Urinary bladder (tissue), 4 donors: ENCODE data around the gene INTU. TPM values are rescaled to one million over a fixed set of nuclear protein-coding genes. Genes with fewer than 3 reads are reported as not detected.
"Not testable (repeated sequence)": the region's sequence is repeated elsewhere in the genome, so short reads cannot be mapped to it uniquely, and the experiment has no call there.

Source experiments
- DNase-seq: peaks from one replicate; pipeline ENCODE4 v3.0.0-alpha.2; 2015; ENCODE audit errors: extremely low spot score
- H3K27ac ChIP-seq: one replicate; pipeline ENCODE4 v1.5.1; 2013; ENCODE audit warnings: low read depth, mild to moderate bottlenecking, moderate library complexity
- H3K36me3 ChIP-seq: one replicate; pipeline ENCODE4 v1.6.1; 2013; ENCODE audit warnings: mild to moderate bottlenecking, moderate library complexity; ENCODE audit not compliant: insufficient read depth
- H3K4me1 ChIP-seq: one replicate; pipeline ENCODE4 v1.6.1; 2013; ENCODE audit warnings: mild to moderate bottlenecking, moderate library complexity; ENCODE audit not compliant: insufficient read depth
- H3K4me3 ChIP-seq: one replicate; pipeline ENCODE4 v1.5.1; 2013; ENCODE audit warnings: low read depth, low read length
- WGBS: extraction: QIAGEN DNeasy Blood & Tissue Kit; methylation state at CpG from one replicate; pipeline ENCODE4 v1.1.7; 2013; 5-methylcytosine and 5-hydroxymethylcytosine counted together
- polyA plus RNA-seq: library from polyadenylated mRNA; stranded (reverse); fragments of 200-250 nt; gene quantifications from one replicate; pipeline ENCODE4 v1.2.3, GENCODE V29; 2013
- total RNA-seq: library from RNA; depleted of rRNA; stranded (reverse); fragments of >200 nt; gene quantifications from one replicate; pipeline ENCODE4 v1.2.3, GENCODE V29; 2014
- donor health status: healthy with polysubstance abuse.
- donor health status: healthy.

INTU gene
- total and polyA plus RNA-seq, 2 donors: 3.1 to 33.6 TPM

- H3K27ac ChIP-seq: no peak overlapping the region
- no peaks in the 10 kb centered on the region for H3K36me3 ChIP-seq
- no peaks in the 10 kb centered on the region for H3K4me1 ChIP-seq
- 1% methylated on average over 81 of the region's 81 CpGs for WGBS
- H3K4me3 ChIP-seq: peak overlapping the region; percentile 54
- DNase-seq: peak; percentile 5
These were observed 9.6 kb upstream of the INTU start for GRCh38 chr4:127622921-127623796.

- no peak for DNase-seq
- 13% methylated on average over 7 of the region's 7 CpGs for WGBS
- H3K4me3 ChIP-seq: peak overlapping the region; percentile 54
- no peaks in the 10 kb centered on the region for H3K4me1 ChIP-seq
- no peaks in the 10 kb centered on the region for H3K36me3 ChIP-seq
- H3K27ac ChIP-seq: no peak overlapping the region
These were observed 9.0 kb upstream of the INTU start for GRCh38 chr4:127623797-127624083.

DNA sequence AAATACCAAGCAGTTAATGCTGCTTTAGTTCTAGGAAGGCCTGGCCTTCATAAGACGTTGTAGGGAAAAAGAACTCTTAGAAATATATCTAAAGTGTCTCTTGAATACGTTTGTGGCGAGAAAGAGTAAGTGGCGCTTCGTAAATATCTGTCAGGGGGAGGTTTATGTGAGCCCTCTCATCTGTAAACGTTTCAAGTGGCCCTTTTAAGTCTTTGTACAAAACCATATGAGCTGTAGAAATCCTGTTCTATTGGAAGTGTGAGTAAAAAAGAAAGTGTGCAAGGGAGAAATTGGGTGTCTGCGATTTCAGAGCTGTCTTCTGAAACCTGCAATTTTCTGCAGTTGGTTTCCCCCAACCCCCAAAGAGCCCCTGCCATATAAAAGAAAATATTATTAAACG is 8.6 kb upstream of the INTU start:
- H3K4me3 ChIP-seq: no peak overlapping the region
- WGBS: 58% methylated on average over 8 of the region's 8 CpGs
- no peak for DNase-seq
- H3K36me3 ChIP-seq: no peaks in the 10 kb centered on the region
- no peak overlapping the region for H3K27ac ChIP-seq
- no peaks in the 10 kb centered on the region for H3K4me1 ChIP-seq

DNA sequence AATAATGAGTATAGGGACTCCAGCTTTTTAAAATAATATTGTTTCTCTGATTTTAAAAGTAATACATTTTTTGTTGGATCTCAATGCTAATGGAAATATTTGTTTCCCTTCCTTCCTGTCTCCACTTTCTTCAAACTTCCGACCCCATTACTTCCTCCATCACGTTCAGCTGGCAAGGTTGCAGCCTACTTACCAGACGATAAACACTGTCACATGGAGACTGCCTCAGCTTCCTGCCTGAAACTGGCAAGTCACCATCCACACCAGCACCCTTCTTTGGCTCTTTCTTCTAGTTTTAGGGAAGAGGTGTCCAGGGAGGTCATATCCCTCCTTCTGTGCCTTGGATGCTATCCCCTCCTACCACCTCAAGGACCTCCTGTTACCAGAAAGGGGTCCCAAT is 3.4 kb upstream of the INTU start:
- H3K36me3 ChIP-seq: no peaks in the 10 kb centered on the region
- WGBS: 37% methylated on average over 3 of the region's 3 CpGs
- H3K27ac ChIP-seq: no peak overlapping the region
- H3K4me3 ChIP-seq: no peak overlapping the region
- no peaks in the 10 kb centered on the region for H3K4me1 ChIP-seq
- DNase-seq: no peak

DNA sequence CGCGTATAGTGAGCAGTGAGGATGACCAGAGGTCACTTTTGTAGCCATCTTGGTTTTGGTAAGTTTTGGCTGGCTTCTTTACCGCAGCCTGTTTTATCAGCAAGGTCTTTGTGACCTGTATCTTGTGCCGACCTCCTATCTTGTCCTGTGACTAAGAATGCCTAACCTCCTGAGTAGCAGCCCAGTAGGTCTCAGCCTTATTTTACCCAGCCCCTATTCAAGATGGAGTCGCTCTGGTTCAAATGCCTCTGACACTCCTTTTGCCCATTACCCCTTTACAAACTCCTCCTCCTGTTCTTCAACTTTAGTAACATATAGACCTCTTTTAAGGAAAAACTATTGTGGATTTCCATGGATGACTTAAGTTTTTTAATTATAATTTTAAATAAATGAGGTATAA is 2.6 kb upstream of the INTU start:
- Histone ChIP-seq H3K36me3 (no peaks in the 10 kb centered on the region), H3K27ac (no peak overlapping the region), H3K4me3 (no peak overlapping the region), H3K4me1 (no peaks in the 10 kb centered on the region)
- WGBS: 87% methylated on average over 5 of the region's 5 CpGs
- DNase-seq: no peak

GRCh38 chr4:127631420-127631819 is 1.3 kb upstream of the INTU start:
- Histone ChIP-seq H3K36me3 (no peaks in the 10 kb centered on the region), H3K27ac (no peak overlapping the region), H3K4me3 (no peak overlapping the region), H3K4me1 (no peaks in the 10 kb centered on the region)
- no peak for DNase-seq
- WGBS: 27% methylated on average over 2 of the region's 2 CpGs

- no peaks in the 10 kb centered on the region for H3K36me3 ChIP-seq
- no peak for DNase-seq
- H3K4me1 ChIP-seq: no peaks in the 10 kb centered on the region
- H3K4me3 ChIP-seq: no peak overlapping the region
- no peak overlapping the region for H3K27ac ChIP-seq
- 53% methylated on average over 3 of the region's 3 CpGs for WGBS
These were observed 1.4 kb downstream of the INTU start for GRCh38 chr4:127634181-127634580.

- no peak overlapping the region for H3K4me3 ChIP-seq
- H3K36me3 ChIP-seq: peaks cover 2% of the 10 kb centered on the region
- H3K27ac ChIP-seq: no peak overlapping the region
- no peaks in the 10 kb centered on the region for H3K4me1 ChIP-seq
- DNase-seq: no peak
- 78% methylated on average over 4 of the region's 4 CpGs for WGBS
These were observed 8.8 kb downstream of the INTU start for GRCh38 chr4:127641524-127641923.

GRCh38 chr4:127642169-127642568 is 9.4 kb downstream of the INTU start:
- H3K27ac ChIP-seq: no peak overlapping the region
- no peak for DNase-seq
- peaks cover 2% of the 10 kb centered on the region for H3K36me3 ChIP-seq
- H3K4me3 ChIP-seq: no peak overlapping the region
- H3K4me1 ChIP-seq: no peaks in the 10 kb centered on the region

- no peak overlapping the region for H3K4me3 ChIP-seq
- peaks cover 2% of the 10 kb centered on the region for H3K36me3 ChIP-seq
- 97% methylated on average over 4 of the region's 4 CpGs for WGBS
- H3K27ac ChIP-seq: no peak overlapping the region
- DNase-seq: no peak
- H3K4me1 ChIP-seq: no peaks in the 10 kb centered on the region
These were observed 11.0 kb downstream of the INTU start for GRCh38 chr4:127643791-127644190.

DNA sequence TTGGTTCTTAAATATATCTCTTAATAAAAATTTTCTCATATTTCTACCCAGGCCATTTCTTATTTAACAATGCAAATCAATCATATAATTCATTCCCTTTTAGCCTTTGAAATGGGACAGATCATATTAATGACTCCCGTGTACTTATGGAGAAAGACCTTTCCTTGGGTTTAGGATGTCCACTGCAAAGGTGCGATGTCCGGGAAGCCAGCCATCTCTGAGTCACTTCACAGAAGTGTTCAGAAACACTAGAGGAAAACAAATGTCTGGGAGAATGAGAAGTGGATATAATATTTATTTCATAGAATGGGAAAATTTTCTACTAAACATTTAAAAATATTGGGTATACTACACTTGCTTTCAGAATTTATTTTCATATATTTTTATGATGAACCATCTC is 15.3 kb downstream of the INTU start:
- H3K4me1 ChIP-seq: no peaks in the 10 kb centered on the region
- no peak overlapping the region for H3K4me3 ChIP-seq
- H3K36me3 ChIP-seq: peaks cover 2% of the 10 kb centered on the region
- no peak for DNase-seq
- WGBS: 83% methylated on average over 3 of the region's 3 CpGs
- no peak overlapping the region for H3K27ac ChIP-seq

DNA sequence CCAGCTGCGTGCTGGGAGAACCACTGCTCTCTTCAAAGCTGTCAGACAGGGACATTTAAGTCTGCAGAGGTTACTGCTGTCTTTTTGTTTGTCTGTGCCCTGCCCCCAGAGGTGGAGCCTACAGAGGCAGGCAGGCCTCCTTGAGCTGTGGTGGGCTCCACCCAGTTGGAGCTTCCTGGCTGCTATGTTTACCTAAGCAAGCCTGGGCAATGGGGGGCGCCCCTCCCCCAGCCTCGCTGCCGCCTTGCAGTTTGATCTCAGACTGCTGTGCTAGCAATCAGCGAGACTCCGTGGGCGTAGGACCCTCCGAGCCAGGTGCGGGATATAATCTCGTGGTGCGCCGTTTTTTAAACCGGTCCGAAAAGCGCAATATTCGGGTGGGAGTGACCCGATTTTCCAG is 22.8 kb downstream of the INTU start:
- H3K4me1 ChIP-seq, H3K27ac ChIP-seq, H3K36me3 ChIP-seq, DNase-seq, H3K4me3 ChIP-seq: not testable (repeated sequence)
- 98% methylated on average over 3 of the region's 17 CpGs for WGBS

DNA sequence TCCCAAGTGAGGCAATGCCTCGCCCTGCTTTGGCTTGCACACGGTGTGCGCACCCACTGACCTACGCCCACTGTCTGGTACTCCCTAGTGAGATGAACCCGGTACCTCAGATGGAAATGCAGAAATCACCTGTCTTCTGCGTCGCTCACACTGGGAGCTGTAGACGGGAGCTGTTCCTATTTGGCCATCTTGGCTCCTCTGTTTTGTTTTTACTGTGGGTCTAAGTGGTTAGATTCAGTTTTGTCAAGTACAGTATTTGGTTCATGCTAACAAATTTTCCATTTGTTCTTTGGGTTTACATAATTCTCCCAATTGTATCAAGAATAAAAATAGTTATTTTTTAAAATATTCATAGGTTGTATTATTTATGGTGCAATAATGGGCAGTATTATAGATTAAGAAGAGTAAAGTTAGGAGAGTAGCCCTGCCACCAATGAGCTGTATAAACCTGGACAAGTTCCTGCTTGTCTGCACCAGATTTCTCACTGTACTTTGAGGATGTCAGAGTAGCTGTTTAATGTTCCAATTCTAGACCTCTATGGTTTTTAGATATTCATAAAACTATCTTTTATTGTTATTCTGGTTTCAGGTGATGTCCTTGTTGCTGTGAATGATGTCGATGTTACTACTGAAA is 23.4 kb downstream of the INTU start:
- no peaks in the 10 kb centered on the region for H3K36me3 ChIP-seq
- 85% methylated on average over 9 of the region's 9 CpGs for WGBS
- DNase-seq: no peak
- no peak overlapping the region for H3K27ac ChIP-seq
- no peak overlapping the region for H3K4me3 ChIP-seq
- H3K4me1 ChIP-seq: no peaks in the 10 kb centered on the region

- no peak overlapping the region for H3K4me3 ChIP-seq
- WGBS: 92% methylated on average over 6 of the region's 6 CpGs
- no peaks in the 10 kb centered on the region for H3K36me3 ChIP-seq
- no peaks in the 10 kb centered on the region for H3K4me1 ChIP-seq
- no peak overlapping the region for H3K27ac ChIP-seq
- DNase-seq: no peak
These were observed 27.6 kb downstream of the INTU start for GRCh38 chr4:127660284-127660885.
